ENCODE results near the gene GP1BB.

The GP1BB gene

DNA sequence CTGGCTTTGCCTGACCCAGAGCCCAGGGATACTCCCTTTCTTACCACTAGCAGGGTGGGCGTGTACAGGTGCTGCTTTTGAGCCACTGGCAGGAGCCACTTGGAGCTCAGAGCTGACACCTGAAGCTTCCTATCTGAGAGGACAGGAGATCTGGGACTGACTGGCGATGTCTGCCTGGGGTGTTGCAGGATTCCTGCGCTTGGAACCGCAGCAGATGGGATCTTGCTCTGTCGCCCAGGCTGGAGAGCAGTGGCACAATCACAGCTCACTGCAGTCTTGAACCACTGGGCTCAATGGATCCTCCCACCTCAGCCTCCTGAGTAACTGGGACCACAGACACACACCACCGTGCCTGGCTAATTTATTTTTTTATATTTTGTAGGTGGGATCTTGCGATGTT is 17.7 kb downstream of the GP1BB start:
- no peak overlapping the region for H3K27ac ChIP-seq (ENCODE audit: low read length)
- no peaks in the 10 kb centered on the region for H3K36me3 ChIP-seq (replicated peaks; ENCODE audit: low read depth, low read length)
- H3K9me3 ChIP-seq (ENCODE audit: insufficient read depth, low read length), result no peaks in the 10 kb centered on the region
- H3K79me2 ChIP-seq (ENCODE audit: low read length), result no peaks in the 10 kb centered on the region
- no peak overlapping the region for H3K4me3 ChIP-seq (ENCODE audit: low read length)
- no peaks in the 10 kb centered on the region for H4K20me1 ChIP-seq (ENCODE audit: insufficient read depth, low read length)
- H3K9ac ChIP-seq (ENCODE audit: low read length), result no peak overlapping the region
- H3K27me3 ChIP-seq (ENCODE audit: low read depth, low read length), result no peaks in the 10 kb centered on the region
- TF ChIP-seq EZH2phosphoT487 (IDR thresholded peaks at IDR 0.05; ENCODE audit: low read depth) (no peak), CTCF (IDR thresholded peaks at IDR 0.05; ENCODE audit: low read depth, low read length) (no peak)
- no peaks in the 10 kb centered on the region for H3K4me1 ChIP-seq (ENCODE audit: low read length)
- H2AFZ ChIP-seq (ENCODE audit: low read depth, low read length), result no peak overlapping the region
- no peak overlapping the region for H3K4me2 ChIP-seq (ENCODE audit: low read length)

- TF ChIP-seq EZH2phosphoT487 (IDR thresholded peaks at IDR 0.05; ENCODE audit: low read depth) (no peak), CTCF (IDR thresholded peaks at IDR 0.05; ENCODE audit: low read depth, low read length) (no peak)
- Histone ChIP-seq H3K9ac (ENCODE audit: low read length) (no peak overlapping the region), H4K20me1 (ENCODE audit: insufficient read depth, low read length) (no peaks in the 10 kb centered on the region), H3K4me1 (ENCODE audit: low read length) (no peaks in the 10 kb centered on the region), H3K9me3 (ENCODE audit: insufficient read depth, low read length) (no peaks in the 10 kb centered on the region), H2AFZ (ENCODE audit: low read depth, low read length) (no peak overlapping the region), H3K36me3 (replicated peaks; ENCODE audit: low read depth, low read length) (no peaks in the 10 kb centered on the region), H3K79me2 (ENCODE audit: low read length) (no peaks in the 10 kb centered on the region), H3K4me2 (ENCODE audit: low read length) (no peak overlapping the region), H3K27me3 (ENCODE audit: low read depth, low read length) (no peaks in the 10 kb centered on the region), H3K27ac (ENCODE audit: low read length) (no peak overlapping the region), H3K4me3 (ENCODE audit: low read length) (no peak overlapping the region)
Observed at GRCh38 chr22:19742160-19743066, 19.1 kb downstream of the GP1BB start.

DNA sequence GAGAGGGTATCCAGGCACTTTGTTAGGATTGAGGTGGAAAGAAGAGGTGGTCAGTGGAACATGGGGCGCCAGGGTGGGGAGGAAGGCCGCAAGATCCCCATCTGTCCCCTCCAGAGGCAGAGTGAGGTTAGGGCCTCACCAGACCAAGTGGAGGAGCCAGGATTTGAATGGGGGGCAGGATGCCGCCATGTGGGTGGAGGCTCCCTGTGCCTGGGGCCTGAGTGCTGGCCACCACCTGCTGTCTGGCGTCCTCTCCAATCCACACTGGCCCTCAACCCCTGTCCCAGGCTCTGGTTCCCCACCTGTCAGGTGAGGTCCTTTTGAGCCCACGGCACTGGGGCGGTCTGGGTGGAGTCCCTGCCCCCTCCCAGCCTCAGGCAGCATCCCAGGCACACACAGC is 19.7 kb downstream of the GP1BB start:
- TF ChIP-seq EZH2phosphoT487 (IDR thresholded peaks at IDR 0.05; ENCODE audit: low read depth) (no peak), CTCF (IDR thresholded peaks at IDR 0.05; ENCODE audit: low read depth, low read length) (no peak)
- no peaks in the 10 kb centered on the region for H3K4me1 ChIP-seq (ENCODE audit: low read length)
- H4K20me1 ChIP-seq (ENCODE audit: insufficient read depth, low read length), result no peaks in the 10 kb centered on the region
- no peaks in the 10 kb centered on the region for H3K36me3 ChIP-seq (replicated peaks; ENCODE audit: low read depth, low read length)
- no peaks in the 10 kb centered on the region for H3K27me3 ChIP-seq (ENCODE audit: low read depth, low read length)
- no peak overlapping the region for H3K4me3 ChIP-seq (ENCODE audit: low read length)
- H2AFZ ChIP-seq (ENCODE audit: low read depth, low read length), result no peak overlapping the region
- no peak overlapping the region for H3K9ac ChIP-seq (ENCODE audit: low read length)
- no peak overlapping the region for H3K4me2 ChIP-seq (ENCODE audit: low read length)
- H3K9me3 ChIP-seq (ENCODE audit: insufficient read depth, low read length), result no peaks in the 10 kb centered on the region
- H3K27ac ChIP-seq (ENCODE audit: low read length), result no peak overlapping the region
- H3K79me2 ChIP-seq (ENCODE audit: low read length), result no peaks in the 10 kb centered on the region

GRCh38 chr22:19743651-19744050 is 20.3 kb downstream of the GP1BB start:
- Histone ChIP-seq H2AFZ (ENCODE audit: low read depth, low read length) (no peak overlapping the region), H3K36me3 (replicated peaks; ENCODE audit: low read depth, low read length) (no peaks in the 10 kb centered on the region), H3K4me2 (ENCODE audit: low read length) (no peak overlapping the region), H3K9me3 (ENCODE audit: insufficient read depth, low read length) (no peaks in the 10 kb centered on the region), H3K4me3 (ENCODE audit: low read length) (no peak overlapping the region), H3K27me3 (ENCODE audit: low read depth, low read length) (peaks cover 5% of the 10 kb centered on the region; the same call in 1 of the 2 replicates), H3K27ac (ENCODE audit: low read length) (no peak overlapping the region), H3K4me1 (ENCODE audit: low read length) (no peaks in the 10 kb centered on the region), H3K9ac (ENCODE audit: low read length) (no peak overlapping the region), H3K79me2 (ENCODE audit: low read length) (no peaks in the 10 kb centered on the region), H4K20me1 (ENCODE audit: insufficient read depth, low read length) (no peaks in the 10 kb centered on the region)
- TF ChIP-seq EZH2phosphoT487 (IDR thresholded peaks at IDR 0.05; ENCODE audit: low read depth) (no peak), CTCF (IDR thresholded peaks at IDR 0.05; ENCODE audit: low read depth, low read length) (no peak)

Data from OCI-LY3 (cell line).